ENCODE data around the gene NAT16. TPM values are rescaled to one million over a fixed set of nuclear protein-coding genes. Genes with fewer than 3 reads are reported as not detected.

The NAT16 gene
- total RNA-seq, 1 experiment from 2014 or later = not detected

DNA sequence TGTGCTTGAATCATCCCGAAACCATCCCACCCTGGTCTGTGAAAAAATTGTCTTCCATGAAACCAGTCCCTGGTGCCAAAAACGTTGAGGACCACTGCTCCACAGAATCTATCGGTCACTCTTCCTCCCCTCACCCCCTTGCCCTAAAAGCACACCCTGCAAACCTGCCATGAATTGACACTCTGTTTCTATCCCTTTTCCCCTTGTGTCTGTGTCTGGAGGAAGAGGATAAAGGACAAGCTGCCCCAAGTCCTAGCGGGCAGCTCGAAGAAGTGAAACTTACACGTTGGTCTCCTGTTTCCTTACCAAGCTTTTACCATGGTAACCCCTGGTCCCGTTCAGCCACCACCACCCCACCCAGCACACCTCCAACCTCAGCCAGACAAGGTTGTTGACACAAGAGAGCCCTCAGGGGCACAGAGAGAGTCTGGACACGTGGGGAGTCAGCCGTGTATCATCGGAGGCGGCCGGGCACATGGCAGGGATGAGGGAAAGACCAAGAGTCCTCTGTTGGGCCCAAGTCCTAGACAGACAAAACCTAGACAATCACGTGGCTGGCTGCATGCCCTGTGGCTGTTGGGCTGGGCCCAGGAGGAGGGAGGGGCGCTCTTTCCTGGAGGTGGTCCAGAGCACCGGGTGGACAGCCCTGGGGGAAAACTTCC is 54.0 kb downstream of the NAT16 start:
- CTCF ChIA-PET = interaction anchor here (1.0 kb wide), 1 partner anchor 18 kb away, joined by 4 read pairs; no protein-coding TSS in a partner anchor
- Mint-ChIP-seq H3K36me3 (ENCODE audit: insufficient read depth, unreplicated experiment) (no peaks in the 10 kb centered on the region), H3K27me3 (ENCODE audit: unreplicated experiment) (no peaks in the 10 kb centered on the region), H3K4me1 (ENCODE audit: low read depth, unreplicated experiment) (peaks cover 21% of the 10 kb centered on the region), H3K27ac (ENCODE audit: unreplicated experiment) (no peak overlapping the region), H3K9me3 (ENCODE audit: low read depth, unreplicated experiment) (no peaks in the 10 kb centered on the region), H3K4me3 (ENCODE audit: low read depth, unreplicated experiment) (no peak overlapping the region)
- no TSS peak for BruUV-seq (replicated peaks)
- intact Hi-C loops (cut with micrococcal nuclease; ENCODE audit: unreplicated experiment) = no loop called here
- DNase-seq = no peak
- TF ChIP-seq, protein P1, sequence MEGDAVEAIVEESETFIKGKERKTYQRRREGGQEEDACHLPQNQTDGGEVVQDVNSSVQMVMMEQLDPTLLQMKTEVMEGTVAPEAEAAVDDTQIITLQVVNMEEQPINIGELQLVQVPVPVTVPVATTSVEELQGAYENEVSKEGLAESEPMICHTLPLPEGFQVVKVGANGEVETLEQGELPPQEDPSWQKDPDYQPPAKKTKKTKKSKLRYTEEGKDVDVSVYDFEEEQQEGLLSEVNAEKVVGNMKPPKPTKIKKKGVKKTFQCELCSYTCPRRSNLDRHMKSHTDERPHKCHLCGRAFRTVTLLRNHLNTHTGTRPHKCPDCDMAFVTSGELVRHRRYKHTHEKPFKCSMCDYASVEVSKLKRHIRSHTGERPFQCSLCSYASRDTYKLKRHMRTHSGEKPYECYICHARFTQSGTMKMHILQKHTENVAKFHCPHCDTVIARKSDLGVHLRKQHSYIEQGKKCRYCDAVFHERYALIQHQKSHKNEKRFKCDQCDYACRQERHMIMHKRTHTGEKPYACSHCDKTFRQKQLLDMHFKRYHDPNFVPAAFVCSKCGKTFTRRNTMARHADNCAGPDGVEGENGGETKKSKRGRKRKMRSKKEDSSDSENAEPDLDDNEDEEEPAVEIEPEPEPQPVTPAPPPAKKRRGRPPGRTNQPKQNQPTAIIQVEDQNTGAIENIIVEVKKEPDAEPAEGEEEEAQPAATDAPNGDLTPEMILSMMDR (IDR thresholded peaks at IDR 0.05; ENCODE audit: unreplicated experiment) = no peak

DNA sequence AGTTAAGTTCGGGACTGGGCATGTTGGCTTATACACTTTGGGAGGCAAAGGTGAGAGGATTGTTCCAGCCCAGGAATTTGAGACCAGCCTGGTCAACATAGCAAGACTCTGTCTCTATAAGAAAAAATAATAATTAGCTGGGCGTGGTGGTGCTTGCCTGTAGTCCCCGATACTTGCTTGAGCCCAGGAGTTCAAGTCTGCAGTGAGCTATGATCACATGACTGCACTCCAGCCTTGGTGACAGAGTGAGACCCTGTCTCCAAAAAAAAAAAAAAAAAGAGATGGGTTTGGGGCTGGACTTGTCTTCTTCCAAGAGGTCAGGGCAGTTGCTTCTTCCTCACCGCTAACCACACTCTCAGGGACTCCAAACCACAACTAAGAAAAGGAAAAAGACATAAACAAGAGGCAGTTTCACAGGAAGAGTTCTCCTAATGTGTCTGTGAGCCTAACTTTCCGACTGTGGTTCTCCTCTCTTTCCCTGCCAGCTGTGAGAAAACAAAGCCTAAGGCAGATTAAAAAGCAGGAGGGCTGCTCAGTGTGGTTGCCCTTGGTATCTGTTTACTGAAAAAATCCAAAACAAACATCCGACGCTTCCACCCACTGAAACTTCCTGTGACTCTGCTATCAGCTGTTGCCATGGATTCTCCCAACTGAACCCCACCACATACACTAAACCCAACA is 55.6 kb downstream of the NAT16 start:
- CTCF ChIA-PET = no interaction called here
- Mint-ChIP-seq H3K9me3 (ENCODE audit: low read depth, unreplicated experiment) (no peaks in the 10 kb centered on the region), H3K4me3 (ENCODE audit: low read depth, unreplicated experiment) (no peak overlapping the region), H3K27me3 (ENCODE audit: unreplicated experiment) (no peaks in the 10 kb centered on the region), H3K4me1 (ENCODE audit: low read depth, unreplicated experiment) (peaks cover 21% of the 10 kb centered on the region), H3K27ac (ENCODE audit: unreplicated experiment) (no peak overlapping the region), H3K36me3 (ENCODE audit: insufficient read depth, unreplicated experiment) (no peaks in the 10 kb centered on the region)
- no peak for DNase-seq
- intact Hi-C loops (cut with micrococcal nuclease; ENCODE audit: unreplicated experiment) = no loop called here
- BruUV-seq (replicated peaks) = no TSS peak
- TF ChIP-seq, protein P1 (IDR thresholded peaks at IDR 0.05; ENCODE audit: unreplicated experiment) = no peak

DNA sequence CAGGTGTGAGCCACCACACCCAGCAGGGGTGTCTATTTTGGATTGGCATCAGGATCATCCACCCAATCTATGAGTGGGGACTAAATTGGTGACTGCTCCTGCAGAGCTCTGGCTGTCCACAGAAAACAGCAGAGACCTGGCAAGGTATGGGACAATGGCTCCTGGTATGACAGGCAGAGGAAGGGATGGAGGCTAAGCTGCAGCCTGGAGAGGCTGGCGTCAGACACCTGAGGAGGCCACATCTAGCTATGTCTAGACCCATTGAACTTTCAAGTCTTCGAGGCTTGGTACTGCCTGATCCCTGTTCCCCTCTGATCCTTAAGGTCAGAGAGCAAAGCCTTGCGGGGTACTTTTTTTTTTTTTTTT is 56.4 kb downstream of the NAT16 start:
- Mint-ChIP-seq H3K36me3 (ENCODE audit: insufficient read depth, unreplicated experiment) (no peaks in the 10 kb centered on the region), H3K27ac (ENCODE audit: unreplicated experiment) (no peak overlapping the region), H3K27me3 (ENCODE audit: unreplicated experiment) (no peaks in the 10 kb centered on the region), H3K4me3 (ENCODE audit: low read depth, unreplicated experiment) (no peak overlapping the region), H3K4me1 (ENCODE audit: low read depth, unreplicated experiment) (peaks cover 21% of the 10 kb centered on the region), H3K9me3 (ENCODE audit: low read depth, unreplicated experiment) (no peaks in the 10 kb centered on the region)
- CTCF ChIA-PET = interaction anchor here (0.5 to 1.3 kb wide), 4 partner anchors 19 to 152 kb away, joined by 3 read pairs; partner anchors contain the start of gene TRIM56
- intact Hi-C loops (cut with micrococcal nuclease; ENCODE audit: unreplicated experiment) = no loop called here
- DNase-seq = no peak
- no TSS peak for BruUV-seq (replicated peaks)
- TF ChIP-seq, protein P1 (IDR thresholded peaks at IDR 0.05; ENCODE audit: unreplicated experiment) = no peak

DNA sequence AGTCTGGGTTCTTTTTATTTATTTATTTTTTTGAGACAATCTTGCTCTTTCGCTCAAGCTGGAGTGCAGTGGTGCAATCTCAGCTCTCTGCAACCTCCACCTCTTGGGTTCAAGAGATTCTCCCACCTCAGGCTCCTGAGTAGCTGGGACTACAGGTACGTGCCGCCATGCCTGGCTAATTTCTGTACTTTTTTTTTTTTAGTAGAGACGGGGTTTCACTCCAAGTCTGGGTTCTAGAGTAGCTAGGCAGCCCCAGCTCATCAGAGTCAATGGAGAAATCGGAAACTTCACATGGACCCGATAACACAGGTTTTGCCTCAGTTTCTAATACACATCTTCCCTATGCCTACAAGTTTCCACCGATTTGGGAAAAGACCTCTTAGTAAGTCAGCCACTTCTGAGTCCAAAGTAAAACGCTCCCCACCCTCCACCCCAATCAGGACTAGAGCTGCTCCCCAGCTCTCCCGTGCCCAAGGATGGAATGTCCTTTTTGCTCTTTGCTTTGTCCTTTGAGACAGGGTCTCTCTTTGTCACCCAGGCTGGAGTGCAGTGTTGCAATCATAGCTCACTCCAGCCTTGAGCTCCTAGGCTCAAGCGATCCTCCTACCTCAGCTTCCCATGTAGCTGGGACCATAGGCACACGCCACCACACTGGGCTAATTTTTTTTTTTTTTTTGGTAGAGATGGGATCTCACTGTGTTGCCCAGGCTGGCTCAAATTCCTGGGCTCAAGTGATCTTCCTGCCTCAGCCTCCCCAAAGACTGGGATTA is 57.0 kb downstream of the NAT16 start:
- CTCF ChIA-PET = interaction anchor here (0.6 to 1.3 kb wide), 3 partner anchors 38 to 152 kb away, joined by 3 read pairs; partner anchors contain the start of gene TRIM56
- TF ChIP-seq, protein P1 (IDR thresholded peaks at IDR 0.05; ENCODE audit: unreplicated experiment) = no peak
- peaks cover 21% of the 10 kb centered on the region for H3K4me1 Mint-ChIP-seq (ENCODE audit: low read depth, unreplicated experiment)
- no TSS peak for BruUV-seq (replicated peaks)
- no peak for DNase-seq
- no peak overlapping the region for H3K4me3 Mint-ChIP-seq (ENCODE audit: low read depth, unreplicated experiment)
- no peaks in the 10 kb centered on the region for H3K9me3 Mint-ChIP-seq (ENCODE audit: low read depth, unreplicated experiment)
- H3K27me3 Mint-ChIP-seq (ENCODE audit: unreplicated experiment) = no peaks in the 10 kb centered on the region
- no peak overlapping the region for H3K27ac Mint-ChIP-seq (ENCODE audit: unreplicated experiment)
- intact Hi-C loops (cut with micrococcal nuclease; ENCODE audit: unreplicated experiment) = no loop called here
- H3K36me3 Mint-ChIP-seq (ENCODE audit: insufficient read depth, unreplicated experiment) = no peaks in the 10 kb centered on the region

Measured in Calu3 (cell line).